Activated CD4-positive, alpha-beta T cell treated with anti-CD3 and anti-CD28 coated beads, Interleukin-2, amount 10 ng/mL, durations not matched to agents 24 days and 14 days (primary cell): Measurements from ENCODE around the gene SYT1. TPM values are rescaled to one million over a fixed set of nuclear protein-coding genes. Genes with fewer than 3 reads are reported as not detected.

ENCODE experiments used
- DNase-seq: peaks from one replicate; pipeline ENCODE4 v3.0.0; 2022
- H3K27ac Mint-ChIP-seq: one replicate; pipeline ENCODE4 v1.8.0; 2022; ENCODE audit warnings: mild to moderate bottlenecking, mixed read lengths
- H3K27me3 Mint-ChIP-seq: one replicate; pipeline ENCODE4 v1.8.0; 2022; ENCODE audit warnings: mixed read lengths
- H3K36me3 Mint-ChIP-seq: one replicate; pipeline ENCODE4 v1.8.0; 2022; ENCODE audit warnings: low read depth, mild to moderate bottlenecking, mixed read lengths
- H3K4me1 Mint-ChIP-seq: one replicate; pipeline ENCODE4 v1.8.0; 2021; ENCODE audit warnings: mixed read lengths
- H3K4me3 Mint-ChIP-seq: one replicate; pipeline ENCODE4 v1.8.0; 2022; ENCODE audit warnings: mild to moderate bottlenecking, moderate library complexity, mixed read lengths
- H3K9me3 Mint-ChIP-seq: one replicate; pipeline ENCODE4 v1.8.0; 2021; ENCODE audit warnings: mixed read lengths
- intact Hi-C: fragments of 100-400 bp; cut with micrococcal nuclease; formaldehyde crosslinking; loops from one replicate; pipeline ENCODE4 v1.15.1; 2023
- total RNA-seq: library from RNA; stranded (reverse); gene quantifications from 2 replicates; pipeline ENCODE4 v1.2.3, GENCODE V29; 2022

SYT1 gene
- total RNA-seq, 1 donor from 2014 or later = not detected

GRCh38 chr12:79274501-79275064 is 410.0 kb downstream of the SYT1 start:
- Mint-ChIP-seq H3K4me1 (no peaks in the 10 kb centered on the region), H3K27ac (no peak overlapping the region), H3K9me3 (peaks cover 4% of the 10 kb centered on the region), H3K27me3 (no peaks in the 10 kb centered on the region), H3K4me3 (no peak overlapping the region), H3K36me3 (no peaks in the 10 kb centered on the region)
- intact Hi-C loops = no loop called here
- DNase-seq = no peak

- no peaks in the 10 kb centered on the region for H3K4me1 Mint-ChIP-seq
- H3K27ac Mint-ChIP-seq = no peak overlapping the region
- H3K9me3 Mint-ChIP-seq = peaks cover 4% of the 10 kb centered on the region
- DNase-seq = no peak
- intact Hi-C loops = no loop called here
- H3K4me3 Mint-ChIP-seq = no peak overlapping the region
- no peaks in the 10 kb centered on the region for H3K36me3 Mint-ChIP-seq
- H3K27me3 Mint-ChIP-seq = no peaks in the 10 kb centered on the region
Observed at GRCh38 chr12:79275631-79276030, 411.1 kb downstream of the SYT1 start.

DNA sequence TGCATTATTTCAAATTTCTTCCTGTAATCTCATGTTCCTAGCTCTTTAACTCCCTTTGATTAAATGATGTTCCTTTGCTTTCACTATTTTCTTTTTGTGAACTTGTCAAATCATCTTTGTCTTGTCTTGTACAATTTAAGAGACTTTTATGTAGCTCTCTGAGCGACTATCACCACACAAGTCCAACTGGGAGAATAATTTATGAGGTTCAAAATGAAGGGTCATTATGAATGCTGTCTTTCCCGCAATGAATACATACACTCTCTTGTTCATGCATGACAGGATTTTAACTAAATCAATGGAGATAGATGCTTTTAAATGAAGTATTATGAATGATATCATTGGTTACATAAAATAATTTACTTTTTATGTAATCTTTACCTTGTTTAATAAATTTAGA is 418.8 kb downstream of the SYT1 start:
- no peaks in the 10 kb centered on the region for H3K4me1 Mint-ChIP-seq
- intact Hi-C loops = no loop called here
- DNase-seq = no peak
- no peak overlapping the region for H3K4me3 Mint-ChIP-seq
- no peak overlapping the region for H3K27ac Mint-ChIP-seq
- H3K27me3 Mint-ChIP-seq = no peaks in the 10 kb centered on the region
- H3K36me3 Mint-ChIP-seq = no peaks in the 10 kb centered on the region
- H3K9me3 Mint-ChIP-seq = no peaks in the 10 kb centered on the region

DNA sequence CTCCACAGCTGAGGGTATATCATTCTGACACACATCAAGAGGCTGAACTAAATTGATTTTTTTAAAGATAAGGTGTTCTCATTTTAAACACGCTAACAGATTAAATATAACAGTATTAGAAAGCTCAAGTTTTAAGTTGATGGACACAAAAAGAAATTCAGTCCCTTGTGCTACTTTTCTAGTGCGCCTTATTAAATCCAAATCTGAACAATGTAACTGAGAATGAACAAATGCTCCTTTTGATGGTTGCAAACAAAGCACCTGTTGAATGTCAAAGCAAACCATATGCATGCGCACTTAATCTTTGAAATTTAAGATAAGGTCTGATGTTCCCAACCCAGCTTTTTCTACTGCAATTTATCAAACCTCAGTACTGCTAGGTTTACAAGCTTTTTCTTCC is 424.3 kb downstream of the SYT1 start:
- Mint-ChIP-seq H3K9me3 (no peaks in the 10 kb centered on the region), H3K36me3 (no peaks in the 10 kb centered on the region), H3K4me3 (no peak overlapping the region), H3K4me1 (no peaks in the 10 kb centered on the region), H3K27ac (no peak overlapping the region), H3K27me3 (no peaks in the 10 kb centered on the region)
- no peak for DNase-seq
- intact Hi-C loops = no loop called here

DNA sequence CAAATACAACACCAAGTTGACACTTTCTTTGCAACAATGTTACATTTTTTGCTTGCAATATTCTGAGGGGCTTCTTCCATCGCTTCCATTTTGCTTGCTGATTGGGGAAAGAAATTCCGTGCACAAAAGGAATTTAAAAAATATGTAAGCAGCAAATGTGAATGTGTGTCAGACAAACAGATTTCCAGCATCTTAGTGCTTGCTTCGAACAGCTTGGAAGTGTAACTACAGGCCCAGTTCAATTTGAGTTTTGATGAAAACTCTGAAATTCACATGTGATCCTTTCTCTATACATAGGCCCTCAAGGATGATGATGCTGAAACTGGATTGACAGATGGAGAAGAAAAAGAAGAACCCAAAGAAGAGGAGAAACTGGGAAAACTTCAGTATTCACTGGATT is 427.1 kb downstream of the SYT1 start:
- no peaks in the 10 kb centered on the region for H3K9me3 Mint-ChIP-seq
- H3K4me1 Mint-ChIP-seq = no peaks in the 10 kb centered on the region
- no peak overlapping the region for H3K27ac Mint-ChIP-seq
- intact Hi-C loops = no loop called here
- DNase-seq = no peak
- no peaks in the 10 kb centered on the region for H3K27me3 Mint-ChIP-seq
- H3K4me3 Mint-ChIP-seq = no peak overlapping the region
- no peaks in the 10 kb centered on the region for H3K36me3 Mint-ChIP-seq

- Mint-ChIP-seq H3K4me3 (no peak overlapping the region), H3K27ac (no peak overlapping the region), H3K27me3 (no peaks in the 10 kb centered on the region), H3K36me3 (no peaks in the 10 kb centered on the region), H3K9me3 (no peaks in the 10 kb centered on the region), H3K4me1 (no peaks in the 10 kb centered on the region)
- DNase-seq = no peak
- intact Hi-C loops = no loop called here
Observed at GRCh38 chr12:79294590-79294989, 430.0 kb downstream of the SYT1 start.

DNA sequence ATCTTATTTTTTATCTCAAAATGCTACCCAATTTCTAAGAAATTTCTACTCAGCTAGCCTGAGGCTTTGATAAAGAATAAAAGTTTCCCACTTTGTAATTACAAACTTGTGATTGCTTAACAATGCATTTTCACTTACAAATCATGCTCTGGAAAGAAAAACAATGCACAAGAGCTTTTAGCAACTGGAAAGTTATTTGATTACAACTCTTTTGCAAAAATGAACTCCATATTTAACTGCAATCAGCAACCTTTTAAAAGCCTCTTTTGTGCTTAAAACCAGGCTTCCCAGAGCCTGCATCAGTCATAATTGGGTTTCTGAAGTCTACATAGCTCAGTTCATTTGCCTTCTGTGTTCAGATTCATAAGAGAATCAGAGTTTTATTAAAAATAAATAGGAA is 431.0 kb downstream of the SYT1 start:
- Mint-ChIP-seq H3K27me3 (no peaks in the 10 kb centered on the region), H3K27ac (no peak overlapping the region), H3K9me3 (no peaks in the 10 kb centered on the region), H3K4me1 (no peaks in the 10 kb centered on the region), H3K4me3 (no peak overlapping the region), H3K36me3 (no peaks in the 10 kb centered on the region)
- intact Hi-C loops = no loop called here
- no peak for DNase-seq

GRCh38 chr12:79296133-79296532 is 431.6 kb downstream of the SYT1 start:
- DNase-seq = no peak
- H3K9me3 Mint-ChIP-seq = no peaks in the 10 kb centered on the region
- intact Hi-C loops = no loop called here
- H3K36me3 Mint-ChIP-seq = no peaks in the 10 kb centered on the region
- no peak overlapping the region for H3K4me3 Mint-ChIP-seq
- H3K27ac Mint-ChIP-seq = no peak overlapping the region
- H3K4me1 Mint-ChIP-seq = no peaks in the 10 kb centered on the region
- H3K27me3 Mint-ChIP-seq = no peaks in the 10 kb centered on the region

GRCh38 chr12:79296871-79297270 is 432.3 kb downstream of the SYT1 start:
- no peaks in the 10 kb centered on the region for H3K9me3 Mint-ChIP-seq
- no peaks in the 10 kb centered on the region for H3K36me3 Mint-ChIP-seq
- no peak for DNase-seq
- H3K27ac Mint-ChIP-seq = no peak overlapping the region
- intact Hi-C loops = no loop called here
- no peaks in the 10 kb centered on the region for H3K27me3 Mint-ChIP-seq
- no peak overlapping the region for H3K4me3 Mint-ChIP-seq
- no peaks in the 10 kb centered on the region for H3K4me1 Mint-ChIP-seq

GRCh38 chr12:79298506-79298905 is 433.9 kb downstream of the SYT1 start:
- DNase-seq = no peak
- intact Hi-C loops = no loop called here
- Mint-ChIP-seq H3K9me3 (no peaks in the 10 kb centered on the region), H3K4me3 (no peak overlapping the region), H3K27me3 (no peaks in the 10 kb centered on the region), H3K4me1 (no peaks in the 10 kb centered on the region), H3K27ac (no peak overlapping the region), H3K36me3 (no peaks in the 10 kb centered on the region)

DNA sequence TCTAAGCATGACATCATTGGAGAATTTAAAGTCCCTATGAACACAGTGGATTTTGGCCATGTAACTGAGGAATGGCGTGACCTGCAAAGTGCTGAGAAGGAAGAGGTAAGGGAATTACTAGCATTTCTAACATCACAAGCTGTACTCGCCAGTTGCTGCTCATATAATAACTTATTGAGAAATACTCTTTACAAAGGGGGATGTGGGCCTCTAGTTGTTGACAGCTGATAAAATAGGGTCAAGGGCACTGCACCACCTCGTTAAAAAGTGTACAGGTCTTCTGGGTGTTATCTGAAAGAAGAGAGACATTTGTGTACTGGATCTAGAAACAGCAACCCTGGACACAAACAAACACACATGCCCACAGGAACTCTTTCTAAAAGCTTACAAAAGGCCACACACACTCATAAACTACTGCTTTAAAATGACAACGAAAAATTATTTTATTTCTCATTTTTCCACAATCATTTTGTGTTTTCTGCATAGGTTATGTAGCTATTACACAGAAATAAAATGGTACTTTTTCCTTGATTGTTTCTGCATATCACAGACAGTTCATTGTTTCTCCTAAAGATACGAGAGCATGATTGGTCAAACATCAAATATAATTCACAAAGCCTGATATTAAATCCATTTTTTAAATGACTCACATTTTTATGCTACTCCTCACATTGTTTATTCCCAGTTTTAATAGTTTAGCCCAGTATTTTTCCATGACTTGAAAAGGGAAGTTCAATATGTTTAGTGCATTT is 435.0 kb downstream of the SYT1 start:
- no peaks in the 10 kb centered on the region for H3K9me3 Mint-ChIP-seq
- no peak for DNase-seq
- no peaks in the 10 kb centered on the region for H3K36me3 Mint-ChIP-seq
- H3K27ac Mint-ChIP-seq = no peak overlapping the region
- intact Hi-C loops = no loop called here
- H3K4me3 Mint-ChIP-seq = no peak overlapping the region
- no peaks in the 10 kb centered on the region for H3K27me3 Mint-ChIP-seq
- H3K4me1 Mint-ChIP-seq = no peaks in the 10 kb centered on the region

DNA sequence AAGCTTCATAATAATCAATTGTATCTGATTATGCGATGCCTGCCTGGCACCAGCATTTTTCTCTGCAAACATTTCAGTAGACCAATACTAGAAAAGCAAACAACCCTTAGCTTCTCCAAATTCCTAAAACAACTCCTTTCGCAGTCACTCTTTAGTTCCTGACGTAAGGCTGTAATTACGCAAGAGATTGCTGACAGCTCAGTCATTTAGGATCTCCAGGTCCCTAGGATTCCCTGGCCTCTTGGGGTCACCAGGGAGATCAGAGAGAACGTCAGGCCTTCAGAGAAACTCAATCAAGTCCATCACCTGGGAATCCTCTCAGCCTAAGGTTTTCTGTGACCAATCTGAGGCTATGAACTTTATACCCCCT is 435.6 kb downstream of the SYT1 start:
- intact Hi-C loops = no loop called here
- Mint-ChIP-seq H3K27me3 (no peaks in the 10 kb centered on the region), H3K36me3 (no peaks in the 10 kb centered on the region), H3K27ac (no peak overlapping the region), H3K4me3 (no peak overlapping the region), H3K9me3 (no peaks in the 10 kb centered on the region), H3K4me1 (no peaks in the 10 kb centered on the region)
- DNase-seq = no peak

DNA sequence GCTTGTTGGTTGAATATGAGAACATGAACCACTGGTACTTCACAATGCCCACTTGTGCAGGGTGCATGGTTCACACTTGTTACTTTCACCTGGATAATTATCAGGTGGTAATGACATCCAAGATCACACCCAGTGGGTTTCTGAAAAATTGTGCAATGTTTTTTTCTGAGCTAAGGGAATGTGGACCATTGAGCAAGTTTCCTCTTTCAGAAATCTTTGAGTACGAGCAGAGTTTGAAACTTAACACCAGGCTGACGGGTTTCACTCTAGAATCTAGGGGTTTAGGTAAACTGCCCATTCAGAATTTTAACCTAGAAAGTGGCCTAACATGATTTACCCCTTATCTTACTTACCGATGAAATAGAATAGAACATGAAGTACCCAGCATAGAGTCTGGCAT is 436.6 kb downstream of the SYT1 start:
- Mint-ChIP-seq H3K4me1 (no peaks in the 10 kb centered on the region), H3K9me3 (no peaks in the 10 kb centered on the region), H3K27me3 (no peaks in the 10 kb centered on the region), H3K27ac (no peak overlapping the region), H3K36me3 (no peaks in the 10 kb centered on the region), H3K4me3 (no peak overlapping the region)
- DNase-seq = no peak
- intact Hi-C loops = no loop called here

DNA sequence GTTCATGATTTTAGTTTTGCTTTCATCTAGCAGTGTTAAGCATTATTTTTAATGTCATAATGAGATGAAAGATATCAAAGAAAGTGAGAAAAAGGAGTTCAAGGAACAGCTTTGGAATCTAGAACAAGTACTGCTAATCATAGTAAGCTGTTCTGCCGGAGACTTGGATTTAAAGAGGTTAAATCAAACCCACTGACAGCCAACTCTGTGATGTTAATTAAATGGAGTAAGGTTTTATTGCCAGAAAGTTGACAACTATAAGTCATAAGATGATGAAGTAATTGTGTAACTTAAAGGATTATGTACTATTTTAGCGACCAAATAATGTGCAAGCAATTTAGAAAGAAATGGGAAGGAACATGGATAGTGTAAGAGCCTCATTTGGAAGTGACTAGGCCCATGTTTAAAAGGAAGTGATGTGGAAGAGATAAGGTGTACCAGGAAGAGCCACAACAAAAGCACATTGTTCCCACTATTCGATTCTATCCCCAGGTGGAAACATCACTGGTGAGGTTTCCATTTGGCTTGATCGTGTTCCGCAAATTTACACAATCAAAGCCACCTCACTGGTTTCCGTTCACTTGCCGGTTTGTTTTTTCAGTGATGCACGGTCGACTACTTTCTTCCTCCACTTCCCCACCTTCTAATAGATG is 437.7 kb downstream of the SYT1 start:
- no peaks in the 10 kb centered on the region for H3K9me3 Mint-ChIP-seq
- no peak overlapping the region for H3K27ac Mint-ChIP-seq
- DNase-seq = no peak
- no peak overlapping the region for H3K4me3 Mint-ChIP-seq
- intact Hi-C loops = no loop called here
- H3K27me3 Mint-ChIP-seq = no peaks in the 10 kb centered on the region
- H3K36me3 Mint-ChIP-seq = no peaks in the 10 kb centered on the region
- no peaks in the 10 kb centered on the region for H3K4me1 Mint-ChIP-seq

- Mint-ChIP-seq H3K36me3 (no peaks in the 10 kb centered on the region), H3K4me3 (no peak overlapping the region), H3K27me3 (no peaks in the 10 kb centered on the region), H3K4me1 (no peaks in the 10 kb centered on the region), H3K9me3 (peaks cover 4% of the 10 kb centered on the region), H3K27ac (no peak overlapping the region)
- DNase-seq = no peak
- intact Hi-C loops = no loop called here
Observed at GRCh38 chr12:79307340-79307739, 442.8 kb downstream of the SYT1 start.
